Measurements from ENCODE around the gene RPS27L.
"Not testable (repeated sequence)": the region's sequence is repeated elsewhere in the genome, so short reads cannot be mapped to it uniquely, and the experiment has no call there.

Gene RPS27L

DNA sequence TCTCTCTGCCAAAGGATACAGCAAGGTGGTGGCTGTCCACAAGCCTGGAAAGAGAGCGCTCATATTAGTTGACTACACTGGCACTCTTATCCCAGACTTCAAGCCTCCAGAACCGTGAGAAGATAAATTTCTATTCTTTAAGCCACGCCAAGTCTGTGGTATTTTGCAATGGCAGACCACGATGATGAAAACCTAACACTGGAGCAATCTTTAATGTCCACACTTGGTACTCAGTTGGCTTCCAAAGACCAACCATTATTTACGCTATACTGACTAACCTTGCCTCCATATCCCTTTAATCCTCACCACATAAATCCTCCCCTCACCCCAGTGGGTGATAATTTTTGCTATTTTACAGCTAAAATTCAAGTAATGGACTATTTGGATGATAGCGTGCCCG is 52.5 kb downstream of the RPS27L start:
- Histone ChIP-seq H3K9me3 (replicated peaks; ENCODE audit: insufficient read depth, low read length) (no peaks in the 10 kb centered on the region), H3K4me2 (ENCODE audit: low read depth, low read length) (no peak overlapping the region), H3K27me3 (replicated peaks; ENCODE audit: insufficient read depth, low read length) (no peaks in the 10 kb centered on the region; the same call in 1 of the 2 replicates), H3K79me2 (ENCODE audit: low read length) (no peaks in the 10 kb centered on the region), H3F3A (ENCODE audit: insufficient read depth, low read length) (no peaks in the 10 kb centered on the region), H3K27ac (ENCODE audit: low read length) (no peak overlapping the region), H3K36me3 (replicated peaks; ENCODE audit: insufficient read depth, low read length) (no peaks in the 10 kb centered on the region), H3K9ac (ENCODE audit: low read length) (no peak overlapping the region), H2AFZ (ENCODE audit: low read length) (no peak overlapping the region), H3K4me1 (ENCODE audit: low read length) (no peaks in the 10 kb centered on the region), H3K9me2 (replicated peaks; ENCODE audit: insufficient read depth, low read length) (no peaks in the 10 kb centered on the region), H3K4me3 (ENCODE audit: low read length) (no peak overlapping the region), H4K20me1 (ENCODE audit: insufficient read depth, low read length) (no peaks in the 10 kb centered on the region)
- TF ChIP-seq EZH2phosphoT487 (IDR thresholded peaks at IDR 0.05; ENCODE audit: low read length): no peak
- no peak for TF ChIP-seq EZH2 (optimal IDR thresholded peaks at IDR 0.05; ENCODE audit: low read depth, low read length)
- TF ChIP-seq, protein P1, sequence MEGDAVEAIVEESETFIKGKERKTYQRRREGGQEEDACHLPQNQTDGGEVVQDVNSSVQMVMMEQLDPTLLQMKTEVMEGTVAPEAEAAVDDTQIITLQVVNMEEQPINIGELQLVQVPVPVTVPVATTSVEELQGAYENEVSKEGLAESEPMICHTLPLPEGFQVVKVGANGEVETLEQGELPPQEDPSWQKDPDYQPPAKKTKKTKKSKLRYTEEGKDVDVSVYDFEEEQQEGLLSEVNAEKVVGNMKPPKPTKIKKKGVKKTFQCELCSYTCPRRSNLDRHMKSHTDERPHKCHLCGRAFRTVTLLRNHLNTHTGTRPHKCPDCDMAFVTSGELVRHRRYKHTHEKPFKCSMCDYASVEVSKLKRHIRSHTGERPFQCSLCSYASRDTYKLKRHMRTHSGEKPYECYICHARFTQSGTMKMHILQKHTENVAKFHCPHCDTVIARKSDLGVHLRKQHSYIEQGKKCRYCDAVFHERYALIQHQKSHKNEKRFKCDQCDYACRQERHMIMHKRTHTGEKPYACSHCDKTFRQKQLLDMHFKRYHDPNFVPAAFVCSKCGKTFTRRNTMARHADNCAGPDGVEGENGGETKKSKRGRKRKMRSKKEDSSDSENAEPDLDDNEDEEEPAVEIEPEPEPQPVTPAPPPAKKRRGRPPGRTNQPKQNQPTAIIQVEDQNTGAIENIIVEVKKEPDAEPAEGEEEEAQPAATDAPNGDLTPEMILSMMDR (IDR thresholded peaks at IDR 0.05; ENCODE audit: low read length): no peak
- DNase-seq: no peak

DNA sequence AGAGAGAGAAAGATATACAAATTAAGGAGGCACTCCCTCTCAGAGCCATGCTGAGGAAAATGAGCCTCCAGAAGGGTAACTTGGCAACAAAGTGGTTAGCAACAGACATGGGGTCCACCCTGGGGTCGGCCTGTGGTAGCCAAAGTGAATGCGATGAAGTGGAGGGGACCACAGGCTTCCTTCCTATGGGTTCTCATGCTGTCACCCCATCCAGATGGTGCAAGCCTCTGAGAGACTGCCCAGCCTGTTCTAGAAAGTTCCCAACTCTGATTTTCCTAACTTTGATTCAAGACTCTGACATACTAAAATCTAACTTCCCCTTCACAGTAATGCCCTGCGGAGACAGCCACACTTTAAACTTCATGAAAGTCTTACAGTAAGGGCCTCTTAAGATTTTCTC is 53.9 kb downstream of the RPS27L start:
- TF ChIP-seq, protein P1 (IDR thresholded peaks at IDR 0.05; ENCODE audit: low read length): no peak
- TF ChIP-seq EZH2phosphoT487 (IDR thresholded peaks at IDR 0.05; ENCODE audit: low read length): no peak
- no peak for TF ChIP-seq EZH2 (optimal IDR thresholded peaks at IDR 0.05; ENCODE audit: low read depth, low read length)
- H3K9ac ChIP-seq (ENCODE audit: low read length): no peak overlapping the region
- H3K4me1 ChIP-seq (ENCODE audit: low read length): no peaks in the 10 kb centered on the region
- no peak overlapping the region for H3K4me2 ChIP-seq (ENCODE audit: low read depth, low read length)
- no peaks in the 10 kb centered on the region for H3K79me2 ChIP-seq (ENCODE audit: low read length)
- H2AFZ ChIP-seq (ENCODE audit: low read length): no peak overlapping the region
- no peaks in the 10 kb centered on the region for H3K36me3 ChIP-seq (replicated peaks; ENCODE audit: insufficient read depth, low read length)
- H3K27ac ChIP-seq (ENCODE audit: low read length): no peak overlapping the region
- no peaks in the 10 kb centered on the region for H3F3A ChIP-seq (ENCODE audit: insufficient read depth, low read length)
- DNase-seq: no peak
- no peaks in the 10 kb centered on the region for H3K9me2 ChIP-seq (replicated peaks; ENCODE audit: insufficient read depth, low read length)
- H4K20me1 ChIP-seq (ENCODE audit: insufficient read depth, low read length): no peaks in the 10 kb centered on the region
- no peak overlapping the region for H3K4me3 ChIP-seq (ENCODE audit: low read length)
- no peaks in the 10 kb centered on the region for H3K9me3 ChIP-seq (replicated peaks; ENCODE audit: insufficient read depth, low read length)
- H3K27me3 ChIP-seq (replicated peaks; ENCODE audit: insufficient read depth, low read length): no peaks in the 10 kb centered on the region; the same call in 1 of the 2 replicates

DNA sequence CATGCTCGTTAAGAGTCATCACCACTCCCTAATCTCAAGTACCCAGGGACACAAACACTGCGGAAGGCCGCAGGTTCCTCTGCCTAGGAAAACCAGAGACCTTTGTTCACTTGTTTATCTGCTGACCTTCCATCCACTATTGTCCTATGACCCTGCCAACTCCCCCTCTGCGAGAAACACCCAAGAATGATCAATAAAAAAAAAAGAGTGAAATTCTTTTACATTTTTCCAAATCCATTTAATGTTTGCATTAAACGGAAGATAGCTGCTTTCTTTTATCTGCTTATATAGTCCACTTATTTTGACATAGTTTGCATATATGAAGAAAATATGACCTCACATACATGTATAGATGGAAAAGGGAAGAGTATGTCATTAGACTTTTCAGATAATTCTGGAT is 57.7 kb downstream of the RPS27L start:
- H3K27me3 ChIP-seq (replicated peaks; ENCODE audit: insufficient read depth, low read length); H3K79me2 ChIP-seq (ENCODE audit: low read length); H3K4me2 ChIP-seq (ENCODE audit: low read depth, low read length); H3K9ac ChIP-seq (ENCODE audit: low read length); H3K4me1 ChIP-seq (ENCODE audit: low read length); DNase-seq; H3F3A ChIP-seq (ENCODE audit: insufficient read depth, low read length); H3K36me3 ChIP-seq (replicated peaks; ENCODE audit: insufficient read depth, low read length); H2AFZ ChIP-seq (ENCODE audit: low read length); H3K9me2 ChIP-seq (replicated peaks; ENCODE audit: insufficient read depth, low read length); H3K27ac ChIP-seq (ENCODE audit: low read length); H3K4me3 ChIP-seq (ENCODE audit: low read length); H4K20me1 ChIP-seq (ENCODE audit: insufficient read depth, low read length); H3K9me3 ChIP-seq (replicated peaks; ENCODE audit: insufficient read depth, low read length): not testable (repeated sequence)

DNA sequence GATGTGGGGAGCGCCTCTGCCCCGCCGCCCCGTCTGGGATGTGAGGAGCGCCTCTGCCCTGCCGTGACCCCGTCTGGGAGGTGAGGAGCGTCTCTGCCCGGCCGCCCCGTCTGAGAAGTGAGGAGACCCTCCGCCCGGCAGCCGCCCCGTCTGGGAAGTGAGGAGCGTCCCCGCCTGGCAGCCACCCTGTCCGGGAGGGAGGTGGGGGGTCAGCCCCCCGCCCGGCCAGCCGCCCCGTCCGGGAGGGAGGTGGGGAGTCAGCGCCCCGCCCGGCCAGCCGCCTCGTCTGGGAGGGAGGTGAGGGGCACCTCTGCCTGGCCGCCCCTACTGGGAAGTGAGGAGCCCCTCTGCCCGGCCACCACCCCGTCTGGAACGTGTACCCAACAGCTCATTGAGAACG is 58.4 kb downstream of the RPS27L start:
- not testable (repeated sequence) for H3K9ac ChIP-seq (ENCODE audit: low read length); H3K27ac ChIP-seq (ENCODE audit: low read length); H3K27me3 ChIP-seq (replicated peaks; ENCODE audit: insufficient read depth, low read length); H2AFZ ChIP-seq (ENCODE audit: low read length); H3K9me2 ChIP-seq (replicated peaks; ENCODE audit: insufficient read depth, low read length); H4K20me1 ChIP-seq (ENCODE audit: insufficient read depth, low read length); H3K36me3 ChIP-seq (replicated peaks; ENCODE audit: insufficient read depth, low read length); H3K79me2 ChIP-seq (ENCODE audit: low read length); H3K4me3 ChIP-seq (ENCODE audit: low read length); H3K9me3 ChIP-seq (replicated peaks; ENCODE audit: insufficient read depth, low read length); H3F3A ChIP-seq (ENCODE audit: insufficient read depth, low read length); DNase-seq; H3K4me1 ChIP-seq (ENCODE audit: low read length); H3K4me2 ChIP-seq (ENCODE audit: low read depth, low read length)

Measured in MM.1S (cell line).